Measurements from ENCODE around the gene CYSLTR2. TPM values are rescaled to one million over a fixed set of nuclear protein-coding genes. Genes with fewer than 3 reads are reported as not detected.

Gene CYSLTR2
- total RNA-seq, 1 experiment from 2014 or later = not detected

GRCh38 chr13:48709213-48709612 lies 55.5 kb downstream of the CYSLTR2 start:
- TF ChIP-seq CTCF (IDR thresholded peaks at IDR 0.05; ENCODE audit: unreplicated experiment) = no peak
- CTCF ChIA-PET = no interaction called here
- H3K27me3 Mint-ChIP-seq (ENCODE audit: unreplicated experiment) = peaks cover 16% of the 10 kb centered on the region
- no peak overlapping the region for H3K4me3 Mint-ChIP-seq (ENCODE audit: low read depth, unreplicated experiment)
- intact Hi-C loops (cut with micrococcal nuclease; ENCODE audit: unreplicated experiment) = no loop called here
- no peaks in the 10 kb centered on the region for H3K4me1 Mint-ChIP-seq (ENCODE audit: low read depth, unreplicated experiment)
- no TSS peak for BruUV-seq (replicated peaks)
- H3K9me3 Mint-ChIP-seq (ENCODE audit: low read depth, unreplicated experiment) = peaks cover 13% of the 10 kb centered on the region
- H3K27ac Mint-ChIP-seq (ENCODE audit: unreplicated experiment) = no peak overlapping the region
- no peaks in the 10 kb centered on the region for H3K36me3 Mint-ChIP-seq (ENCODE audit: insufficient read depth, unreplicated experiment)
- DNase-seq = no peak

- Mint-ChIP-seq H3K27ac (ENCODE audit: unreplicated experiment) (no peak overlapping the region), H3K9me3 (ENCODE audit: low read depth, unreplicated experiment) (peaks cover 13% of the 10 kb centered on the region), H3K36me3 (ENCODE audit: insufficient read depth, unreplicated experiment) (no peaks in the 10 kb centered on the region), H3K4me1 (ENCODE audit: low read depth, unreplicated experiment) (no peaks in the 10 kb centered on the region), H3K27me3 (ENCODE audit: unreplicated experiment) (peaks cover 16% of the 10 kb centered on the region), H3K4me3 (ENCODE audit: low read depth, unreplicated experiment) (no peak overlapping the region)
- intact Hi-C loops (cut with micrococcal nuclease; ENCODE audit: unreplicated experiment) = no loop called here
- no peak for TF ChIP-seq CTCF (IDR thresholded peaks at IDR 0.05; ENCODE audit: unreplicated experiment)
- CTCF ChIA-PET = no interaction called here
- no peak for DNase-seq
- no TSS peak for BruUV-seq (replicated peaks)
Measured at GRCh38 chr13:48710160-48710559, 56.4 kb downstream of the CYSLTR2 start.

DNA sequence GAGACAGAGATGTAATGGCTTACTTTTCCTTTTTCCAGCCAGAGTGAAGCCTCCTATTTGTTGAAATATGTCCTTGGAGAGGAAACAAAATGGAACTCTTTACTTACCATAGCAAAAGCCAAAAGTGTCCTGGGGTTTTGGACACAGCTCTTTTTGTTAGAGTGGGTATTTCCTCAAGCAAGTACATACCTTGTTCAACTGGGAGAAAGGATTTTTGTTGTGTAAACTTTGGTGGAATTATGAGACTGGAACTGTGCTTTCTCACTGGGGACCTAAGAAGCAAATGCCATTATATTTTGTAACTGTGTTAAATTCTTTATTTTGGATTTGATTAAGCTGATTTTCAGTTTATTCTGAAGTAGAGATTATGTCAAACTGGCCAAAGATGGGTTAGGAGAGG lies 58.4 kb downstream of the CYSLTR2 start:
- no peak for TF ChIP-seq CTCF (IDR thresholded peaks at IDR 0.05; ENCODE audit: unreplicated experiment)
- no peaks in the 10 kb centered on the region for H3K36me3 Mint-ChIP-seq (ENCODE audit: insufficient read depth, unreplicated experiment)
- CTCF ChIA-PET = no interaction called here
- intact Hi-C loops (cut with micrococcal nuclease; ENCODE audit: unreplicated experiment) = no loop called here
- no peak for DNase-seq
- BruUV-seq (replicated peaks) = no TSS peak
- H3K4me3 Mint-ChIP-seq (ENCODE audit: low read depth, unreplicated experiment) = no peak overlapping the region
- H3K9me3 Mint-ChIP-seq (ENCODE audit: low read depth, unreplicated experiment) = peaks cover 19% of the 10 kb centered on the region
- H3K27me3 Mint-ChIP-seq (ENCODE audit: unreplicated experiment) = peaks cover 16% of the 10 kb centered on the region
- no peaks in the 10 kb centered on the region for H3K4me1 Mint-ChIP-seq (ENCODE audit: low read depth, unreplicated experiment)
- H3K27ac Mint-ChIP-seq (ENCODE audit: unreplicated experiment) = no peak overlapping the region

DNA sequence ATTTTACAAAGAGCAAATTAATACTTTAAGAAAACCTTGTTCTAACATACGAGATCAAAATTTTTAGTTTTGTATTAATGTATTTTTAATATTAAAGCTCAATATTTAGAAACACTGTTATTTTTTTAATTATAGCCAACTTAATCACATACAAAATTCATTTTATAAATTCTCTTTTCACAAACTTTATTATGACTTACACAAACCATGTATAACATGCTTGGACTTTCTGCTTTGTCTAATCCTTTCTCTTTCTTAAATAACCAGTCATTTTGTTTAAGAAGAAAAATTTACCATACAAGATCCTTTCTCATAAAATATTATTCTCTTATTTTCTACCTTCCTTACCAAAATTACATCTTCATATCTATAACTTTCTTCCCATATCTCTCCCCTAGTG lies 62.2 kb downstream of the CYSLTR2 start:
- CTCF ChIA-PET = no interaction called here
- Mint-ChIP-seq H3K4me3 (ENCODE audit: low read depth, unreplicated experiment) (no peak overlapping the region), H3K27me3 (ENCODE audit: unreplicated experiment) (no peaks in the 10 kb centered on the region), H3K9me3 (ENCODE audit: low read depth, unreplicated experiment) (peaks cover 14% of the 10 kb centered on the region), H3K36me3 (ENCODE audit: insufficient read depth, unreplicated experiment) (no peaks in the 10 kb centered on the region), H3K27ac (ENCODE audit: unreplicated experiment) (no peak overlapping the region), H3K4me1 (ENCODE audit: low read depth, unreplicated experiment) (no peaks in the 10 kb centered on the region)
- intact Hi-C loops (cut with micrococcal nuclease; ENCODE audit: unreplicated experiment) = no loop called here
- TF ChIP-seq CTCF (IDR thresholded peaks at IDR 0.05; ENCODE audit: unreplicated experiment) = no peak
- DNase-seq = no peak
- no TSS peak for BruUV-seq (replicated peaks)

Measured in Calu3 (cell line).